Pancreas (tissue), 10 donors: ENCODE data around the gene ABI3BP. TPM values are rescaled to one million over a fixed set of nuclear protein-coding genes. Genes with fewer than 3 reads are reported as not detected.

ENCODE experiments used
- ATAC-seq, 4 donors: fragments of 200-7000 bp; cut with Tn5 transposase; one replicate each; pipeline versions ENCODE4 v1.8.0 to v1.9.1; 2020; ENCODE audit warnings: mild to moderate bottlenecking in 4 of 4, moderate library complexity in 4 of 4
- DNase-seq, 6 donors: peaks; one replicate each; pipeline ENCODE4 v3.0.0-alpha.2; 2020
- FAIRE-seq: peaks from 2 replicates; lab custom pipeline; 2012; peaks lifted over from hg19 to GRCh38; lab: Jason Lieb, UNC
- H3K27ac ChIP-seq, 4 donors: fragments of 200-600 bp; sonication (generic); 1 replicate in 3 of 4; 2 replicates in 1 of 4; pipeline versions ENCODE4 v1.5.0 to v1.8.0; 2020
- H3K27me3 ChIP-seq, 4 donors: fragments of 200-600 bp; one replicate each; pipeline ENCODE4 v1.8.0; 2021
- H3K36me3 ChIP-seq, 3 donors: fragments of 200-600 bp; sonication (generic) in 1 of 3; one replicate each; pipeline versions ENCODE4 v1.5.0 to v1.8.0; 2020 to 2021
- H3K4me1 ChIP-seq, 3 donors: fragments of 200-600 bp; one replicate each; pipeline ENCODE4 v1.8.0; 2021
- H3K4me3 ChIP-seq, 4 donors: fragments of 200-600 bp; sonication (generic) in 2 of 4; one replicate each; pipeline versions ENCODE4 v1.5.0 to v1.8.0; 2020 to 2021
- H3K9me3 ChIP-seq, 4 donors: fragments of 200-600 bp; one replicate each; pipeline ENCODE4 v1.8.0; 2021
- CTCF ChIP-seq, 4 donors: fragments of 200-600 bp; sonication (generic) in 3 of 4; IDR thresholded peaks; one replicate each; pipeline versions ENCODE4 v1.5.0 to v1.8.0; 2021; ENCODE audit warnings: antibody characterized with exemption in 4 of 4
- WGBS, 2 donors: extraction: QIAGEN DNeasy Blood & Tissue Kit; methylation state at CpG; one replicate each; pipeline ENCODE4 v1.1.7; 2013; 5-methylcytosine and 5-hydroxymethylcytosine counted together
- intact Hi-C, 3 donors: fragments of 100-400 bp; cut with DNase I; formaldehyde crosslinking; loops; one replicate each; pipeline versions ENCODE4 v1.11.1 to v1.14.2; 2022
- polyA plus RNA-seq, 2 donors: library from polyadenylated mRNA; stranded (reverse); fragments of 200-250 nt; gene quantifications; one replicate each; pipeline ENCODE4 v1.2.3, GENCODE V29; 2013
- total RNA-seq, 6 donors: library from RNA; stranded (reverse); fragmentation: NEBNext Ultra II Directional in 4 of 6; extraction: Animal tissue kit (Norgen Biotek cat#: 25700) in 4 of 6; gene quantifications; one replicate each; pipeline versions ENCODE4 v1.2.1 to v1.2.4, GENCODE V29; 2021 to 2023
- donor health status: healthy with polysubstance abuse.
- donor health status: DM: no; HTN: no; CAD: no; lungs with moderate emphysema.
- donor health status: DM: no; HTN: no; CAD: no.
- donor health status: control.
- donor health status: control.
- donor health status: Bipolar disorder and iron deficiency.
- donor health status: DM: yes; HTN: yes; CAD: no.
- donor health status: DM: no; HTN: no; CAD: no.
- donor health status: DM: no; HTN: no; CAD: no.
- donor health status: DM: yes; HTN: yes; CAD: no.

The ABI3BP gene
- total and polyA plus RNA-seq, 8 donors = 2.6 to 25.3 (median 5.8) TPM

GRCh38 chr3:100825574-100825973 is 167.6 kb downstream of the ABI3BP start:
- FAIRE-seq (no peak), ATAC-seq (no peak), DNase-seq (no peak)
- no peak overlapping the region for H3K4me3 ChIP-seq
- no peaks in the 10 kb centered on the region for H3K4me1 ChIP-seq
- intact Hi-C loops = no loop called here
- 41 to 43% methylated on average over 3 of the region's 3 CpGs for WGBS, 2 donors
- no peaks in the 10 kb centered on the region for H3K9me3 ChIP-seq
- no peak overlapping the region for H3K27ac ChIP-seq
- no peaks in the 10 kb centered on the region for H3K36me3 ChIP-seq
- TF ChIP-seq CTCF (IDR thresholded peaks at IDR 0.05) = no peak
- H3K27me3 ChIP-seq = no peaks in the 10 kb centered on the region

- Histone ChIP-seq H3K27me3 (no peaks in the 10 kb centered on the region), H3K4me3 (no peak overlapping the region), H3K36me3 (no peaks in the 10 kb centered on the region), H3K9me3 (no peaks in the 10 kb centered on the region), H3K4me1 (no peaks in the 10 kb centered on the region), H3K27ac (no peak overlapping the region)
- no peak for ATAC-seq
- 72 to 93% methylated on average over 3 of the region's 3 CpGs for WGBS, 2 donors
- FAIRE-seq = no peak
- TF ChIP-seq CTCF (IDR thresholded peaks at IDR 0.05) = no peak
- no peak for DNase-seq
- intact Hi-C loops = no loop called here
Measured at GRCh38 chr3:100815583-100815982, 177.6 kb downstream of the ABI3BP start.

- Histone ChIP-seq H3K4me1 (no peaks in the 10 kb centered on the region), H3K27me3 (no peaks in the 10 kb centered on the region), H3K9me3 (no peaks in the 10 kb centered on the region), H3K27ac (no peak overlapping the region), H3K4me3 (no peak overlapping the region), H3K36me3 (no peaks in the 10 kb centered on the region)
- WGBS, 2 donors = 63 to 79% methylated on average over 2 of the region's 2 CpGs
- FAIRE-seq (no peak), ATAC-seq (no peak), DNase-seq (no peak)
- intact Hi-C loops = no loop called here
- no peak for TF ChIP-seq CTCF (IDR thresholded peaks at IDR 0.05)
Measured at GRCh38 chr3:100813828-100814227, 179.4 kb downstream of the ABI3BP start.

- no peak for FAIRE-seq
- no peaks in the 10 kb centered on the region for H3K9me3 ChIP-seq
- WGBS, 2 donors = 56 to 72% methylated on average over 6 of the region's 6 CpGs
Measured at GRCh38 chr3:100811779-100812507, 181.3 kb downstream of the ABI3BP start.

More at GRCh38 chr3:100811779-100812507, 181.3 kb downstream of the ABI3BP start:
- Histone ChIP-seq H3K4me3 (no peak overlapping the region), H3K4me1 (no peaks in the 10 kb centered on the region), H3K27ac (no peak overlapping the region), H3K27me3 (no peaks in the 10 kb centered on the region), H3K36me3 (no peaks in the 10 kb centered on the region)
- no peak for TF ChIP-seq CTCF (IDR thresholded peaks at IDR 0.05)
- no peak for ATAC-seq
- intact Hi-C loops = no loop called here
- DNase-seq = no peak
